A549 (cell line): Measurements from ENCODE around the gene PKIG. TPM values are rescaled to one million over a fixed set of nuclear protein-coding genes. Genes with fewer than 3 reads are reported as not detected.
A peak's percentile ranks its signal among the peaks of the same experiment; 100 is the strongest.

Experiments used
- ATAC-seq, 2 experiments: fragments of 200-7000 bp in 1 of 2; fragments of >200 bp in 1 of 2; cut with Nextera tagmentation in 1 of 2; cut with Tn5 transposase in 1 of 2; 3 replicates each; pipeline versions ENCODE4 v1.8.0 to v1.9.1; 2018 to 2020; ENCODE audit warnings: mild to moderate bottlenecking in 1 of 2, moderate library complexity in 1 of 2
- CTCF ChIA-PET: fragments of 300-600 bp; sonication (Branson Sonifier 250); formaldehyde crosslinking; extraction: SDS; loops from one replicate; lab custom pipeline; 2021; ENCODE audit warnings: antibody characterized with exemption, inconsistent platforms; lab: Yijun Ruan, JAX
- POLR2A ChIA-PET: fragments of 350-600 bp; formaldehyde crosslinking; extraction: SDS; loops from one replicate; lab custom pipeline; 2021; ENCODE audit warnings: antibody characterized with exemption, inconsistent platforms; lab: Yijun Ruan, JAX
- DNase-seq, 2 experiments: peaks; one replicate each; pipeline versions ENCODE4 v3.0.0 to v3.0.0-alpha.2; 2011 to 2016; ENCODE audit warnings: low read depth in 1 of 2, low spot score in 1 of 2
- FAIRE-seq: peaks from 2 replicates; lab custom pipeline; 2011; peaks lifted over from hg19 to GRCh38; lab: Jason Lieb, UNC
- H3K27ac ChIP-seq, 2 experiments: fragments of >200 bp; sonication (Bioruptor Twin); formaldehyde crosslinking; 3 replicates each; pipeline ENCODE4 v1.5.1; 2016 to 2017
- H3K4me1 ChIP-seq: fragments of >200 bp; sonication (Bioruptor Twin); formaldehyde crosslinking; 3 replicates; pipeline ENCODE4 v1.6.1; 2016
- H3K4me2 ChIP-seq: fragments of >200 bp; sonication (Bioruptor Twin); formaldehyde crosslinking; 3 replicates; pipeline ENCODE4 v1.6.1; 2016
- H3K4me3 ChIP-seq: fragments of >200 bp; sonication (Bioruptor Twin); formaldehyde crosslinking; 3 replicates; pipeline ENCODE4 v1.5.1; 2016
- H3K9me3 ChIP-seq: fragments of >200 bp; sonication (Bioruptor Twin); formaldehyde crosslinking; 3 replicates; pipeline ENCODE4 v1.6.1; 2016
- BCL3 ChIP-seq: fragments of >200 bp; sonication (Bioruptor Twin); formaldehyde crosslinking; IDR thresholded peaks from 3 replicates; pipeline ENCODE4 v1.6.1; 2016
- BHLHE40 ChIP-seq: IDR thresholded peaks from 2 replicates; pipeline ENCODE4 v1.6.1; 2012; ENCODE audit warnings: low read depth, low read length, inconsistent platforms
- CBX2 ChIP-seq: fragments of 200-600 bp; sonication (generic); IDR thresholded peaks from 2 replicates; pipeline ENCODE4 v1.6.1; 2016; ENCODE audit warnings: low read depth, mild to moderate bottlenecking, borderline replicate concordance
- CHD2 ChIP-seq: fragments of 150-350 bp; IDR thresholded peaks from 2 replicates; pipeline ENCODE4 v1.6.1; 2014; ENCODE audit warnings: low read length; ENCODE audit not compliant: partially characterized antibody
- EHMT2 ChIP-seq: fragments of 200-600 bp; sonication (generic); IDR thresholded peaks from 2 replicates; pipeline ENCODE4 v1.6.1; 2016; ENCODE audit warnings: antibody characterized with exemption, low read depth, mild to moderate bottlenecking, moderate library complexity
- ELK1 ChIP-seq: fragments of 150-350 bp; IDR thresholded peaks from 2 replicates; pipeline ENCODE4 v1.6.1; 2014; ENCODE audit warnings: low read depth, mild to moderate bottlenecking, low read length
- EP300 ChIP-seq, 2 experiments: fragments of >200 bp; sonication (Bioruptor Twin); formaldehyde crosslinking; IDR thresholded peaks; 2 replicates in 1 of 2; 3 replicates in 1 of 2; pipeline ENCODE4 v1.6.1; 2016 to 2017
- ESRRA ChIP-seq: fragments of 150-350 bp; IDR thresholded peaks from 2 replicates; pipeline ENCODE4 v1.6.1; 2014; ENCODE audit warnings: mild to moderate bottlenecking, low read length, borderline replicate concordance
- FOSL2 ChIP-seq, 2 experiments: fragments of 450-650 bp in 1 of 2; fragments of >200 bp in 1 of 2; sonication (Bioruptor Twin) in 1 of 2; formaldehyde crosslinking; IDR thresholded peaks; 2 replicates each; pipeline versions ENCODE4 v1.5.0 to v1.6.1; 2016 to 2020; ENCODE audit warnings: mild to moderate bottlenecking in 1 of 2, moderate library complexity in 1 of 2
- FOXS1 ChIP-seq: fragments of 250-450 bp; sonication (Bioruptor Pico); IDR thresholded peaks from 2 replicates; pipeline ENCODE4 v1.5.0; 2020; ENCODE audit warnings: mild to moderate bottlenecking, moderate library complexity
- GATA3 ChIP-seq: IDR thresholded peaks from 2 replicates; pipeline ENCODE4 v1.6.1; 2012; ENCODE audit warnings: borderline replicate concordance
- HDAC2 ChIP-seq: fragments of 200-600 bp; sonication (generic); IDR thresholded peaks from 2 replicates; pipeline ENCODE4 v1.6.1; 2016
- HOXA7 ChIP-seq: fragments of 250-450 bp; sonication (Bioruptor Pico); IDR thresholded peaks from 2 replicates; pipeline ENCODE4 v1.5.0; 2020; ENCODE audit warnings: mild to moderate bottlenecking, moderate library complexity
- MAX ChIP-seq: IDR thresholded peaks from 2 replicates; pipeline ENCODE4 v1.6.1; 2012
- MYC ChIP-seq: IDR thresholded peaks from 2 replicates; pipeline ENCODE4 v1.6.1; 2012; ENCODE audit warnings: mild to moderate bottlenecking, inconsistent platforms, low read length, improper control_type of control experiment, borderline replicate concordance
- NFE2L2 ChIP-seq: fragments of 150-350 bp; conservative IDR thresholded peaks from 2 replicates; pipeline ENCODE4 v1.6.1; 2014; ENCODE audit warnings: low read length
- NPAS2 ChIP-seq: fragments of 250-450 bp; sonication (Bioruptor Pico); IDR thresholded peaks from 2 replicates; pipeline ENCODE4 v1.8.0; 2022; ENCODE audit warnings: mild to moderate bottlenecking, moderate library complexity, borderline replicate concordance
- NR3C1 ChIP-seq: fragments of >200 bp; sonication (Bioruptor Twin); formaldehyde crosslinking; IDR thresholded peaks from 3 replicates; pipeline ENCODE4 v1.6.1; 2017
- POLR2A ChIP-seq: IDR thresholded peaks from 2 replicates; pipeline ENCODE4 v1.6.1; 2012; ENCODE audit warnings: mild to moderate bottlenecking, low read length
- RAD21 ChIP-seq, 2 experiments: fragments of >200 bp in 1 of 2; sonication (Bioruptor Twin) in 1 of 2; formaldehyde crosslinking in 1 of 2; IDR thresholded peaks in 1 of 2; conservative IDR thresholded peaks in 1 of 2; 2 replicates in 1 of 2; 3 replicates in 1 of 2; pipeline ENCODE4 v1.6.1; 2012 to 2018; ENCODE audit warnings: inconsistent platforms in 1 of 2
- RNF2 ChIP-seq: fragments of 200-600 bp; sonication (generic); IDR thresholded peaks from 2 replicates; pipeline ENCODE4 v1.6.1; 2016; ENCODE audit warnings: low read depth, mild to moderate bottlenecking, antibody characterized with exemption, moderate library complexity, borderline replicate concordance
- TFCP2L1 ChIP-seq: fragments of 250-450 bp; sonication (Bioruptor Pico); IDR thresholded peaks from 2 replicates; pipeline ENCODE4 v1.5.0; 2021; ENCODE audit warnings: mild to moderate bottlenecking
- TP53 ChIP-seq: fragments of 250-450 bp; sonication (Bioruptor Pico); IDR thresholded peaks from 2 replicates; pipeline ENCODE4 v1.5.0; 2021; ENCODE audit warnings: mild to moderate bottlenecking, moderate library complexity
- ZFP36 ChIP-seq: fragments of 450-650 bp; IDR thresholded peaks from 2 replicates; pipeline ENCODE4 v1.6.1; 2014; ENCODE audit warnings: borderline replicate concordance; ENCODE audit not compliant: partially characterized antibody
- ZNF302 ChIP-seq: fragments of 250-450 bp; sonication (Bioruptor Pico); IDR thresholded peaks from 2 replicates; pipeline ENCODE4 v1.9.0; 2021; ENCODE audit warnings: inconsistent platforms, mild to moderate bottlenecking, moderate library complexity
- WGBS: methylation state at CpG from one replicate; pipeline ENCODE4 v1.1.6; 2017; ENCODE audit errors: missing lambda C conversion rate; 5-methylcytosine and 5-hydroxymethylcytosine counted together
- polyA minus RNA-seq: library from RNA; depleted of rRNA, polyadenylated mRNA; stranded (reverse); fragments of >200 nt; gene quantifications from 2 replicates; pipeline ENCODE4 v1.2.3, GENCODE V29; 2011; rRNA and poly(A)+ RNA removed
- polyA plus RNA-seq, 4 experiments: library from polyadenylated mRNA; depleted of rRNA in 3 of 4; stranded (reverse); fragments of >200 nt; fragmentation: RNase III in 1 of 4; extraction: RNeasy Plus Mini Kit Qiagen cat#74134 plus additional on column Dnase treatment in 1 of 4; gene quantifications; 2 replicates in 3 of 4; 3 replicates in 1 of 4; pipeline ENCODE4 v1.2.3, GENCODE V29; 2011 to 2017
- TF ChIP-seq, protein P1 (sequence below): fragments of 200-600 bp; sonication (generic); IDR thresholded peaks from 2 replicates; pipeline ENCODE4 v1.6.1; 2016; ENCODE audit warnings: antibody characterized with exemption, mild to moderate bottlenecking, moderate library complexity
- TF ChIP-seq, protein P2 (sequence below): IDR thresholded peaks from 2 replicates; pipeline ENCODE4 v1.6.1; 2012

Gene PKIG
- 27.0 and 31.1 TPM in 2 replicates for polyA plus RNA-seq (2011; rRNA removed)
- polyA plus RNA-seq (2012; cell fraction: cytosol; rRNA removed), result 34.3 and 35.9 TPM in 2 replicates
- polyA plus RNA-seq (2012; cell fraction: nucleus; rRNA removed), result 16.3 and 17.5 TPM in 2 replicates
- polyA plus RNA-seq (2017; fragmentation: RNase III; extraction: RNeasy Plus Mini Kit Qiagen cat#74134 plus additional on column Dnase treatment), result 22.6 to 24.1 TPM (median 24.0 TPM) in 3 replicates
- polyA minus RNA-seq, result 17.5 and 21.1 TPM in 2 replicates

GRCh38 chr20:44582311-44583025, at the start of gene PKIG:
Gene PKIG, plus strand, starts transcription at chr20:44582579. Its CDS starts 31,978 bp downstream, at chr20:44614557.
- POLR2A ChIA-PET, result no interaction called here
- FAIRE-seq (no peak), ATAC-seq (no peak)
- TF ChIP-seq ZNF302 (CRISPR knock-in tag) (no peak), EP300 (IDR thresholded peaks at IDR 0.05) (no peak), ELK1 (no peak), NFE2L2 (no peak), HDAC2 (no peak), POLR2A (no peak), FOXS1 (CRISPR knock-in tag) (no peak), MAX (no peak), HOXA7 (CRISPR knock-in tag) (no peak), ZFP36 (no peak), CBX2 (no peak), NR3C1 (no peak), RNF2 (no peak), CHD2 (no peak), BHLHE40 (no peak)
- TF ChIP-seq, protein P1, sequence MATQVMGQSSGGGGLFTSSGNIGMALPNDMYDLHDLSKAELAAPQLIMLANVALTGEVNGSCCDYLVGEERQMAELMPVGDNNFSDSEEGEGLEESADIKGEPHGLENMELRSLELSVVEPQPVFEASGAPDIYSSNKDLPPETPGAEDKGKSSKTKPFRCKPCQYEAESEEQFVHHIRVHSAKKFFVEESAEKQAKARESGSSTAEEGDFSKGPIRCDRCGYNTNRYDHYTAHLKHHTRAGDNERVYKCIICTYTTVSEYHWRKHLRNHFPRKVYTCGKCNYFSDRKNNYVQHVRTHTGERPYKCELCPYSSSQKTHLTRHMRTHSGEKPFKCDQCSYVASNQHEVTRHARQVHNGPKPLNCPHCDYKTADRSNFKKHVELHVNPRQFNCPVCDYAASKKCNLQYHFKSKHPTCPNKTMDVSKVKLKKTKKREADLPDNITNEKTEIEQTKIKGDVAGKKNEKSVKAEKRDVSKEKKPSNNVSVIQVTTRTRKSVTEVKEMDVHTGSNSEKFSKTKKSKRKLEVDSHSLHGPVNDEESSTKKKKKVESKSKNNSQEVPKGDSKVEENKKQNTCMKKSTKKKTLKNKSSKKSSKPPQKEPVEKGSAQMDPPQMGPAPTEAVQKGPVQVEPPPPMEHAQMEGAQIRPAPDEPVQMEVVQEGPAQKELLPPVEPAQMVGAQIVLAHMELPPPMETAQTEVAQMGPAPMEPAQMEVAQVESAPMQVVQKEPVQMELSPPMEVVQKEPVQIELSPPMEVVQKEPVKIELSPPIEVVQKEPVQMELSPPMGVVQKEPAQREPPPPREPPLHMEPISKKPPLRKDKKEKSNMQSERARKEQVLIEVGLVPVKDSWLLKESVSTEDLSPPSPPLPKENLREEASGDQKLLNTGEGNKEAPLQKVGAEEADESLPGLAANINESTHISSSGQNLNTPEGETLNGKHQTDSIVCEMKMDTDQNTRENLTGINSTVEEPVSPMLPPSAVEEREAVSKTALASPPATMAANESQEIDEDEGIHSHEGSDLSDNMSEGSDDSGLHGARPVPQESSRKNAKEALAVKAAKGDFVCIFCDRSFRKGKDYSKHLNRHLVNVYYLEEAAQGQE, result no peak
- TF ChIP-seq, all 56 proteins: peak for 0
- Histone ChIP-seq H3K4me1 (no peaks in the 10 kb centered on the region), H3K27ac (no peak within 1 kb of the TSS), H3K4me2 (no peak within 1 kb of the TSS), H3K9me3 (no peaks in the 10 kb centered on the region), H3K4me3 (no peak within 1 kb of the TSS)
- DNase-seq, result no peak
- WGBS, result 86% methylated on average over 6 of the region's 6 CpGs
- CTCF ChIA-PET, result interaction anchor here (0.6 to 1.0 kb wide), 4 partner anchors 24 to 195 kb away, joined by 3 to 4 read pairs (median 4); no protein-coding TSS in a partner anchor

DNA sequence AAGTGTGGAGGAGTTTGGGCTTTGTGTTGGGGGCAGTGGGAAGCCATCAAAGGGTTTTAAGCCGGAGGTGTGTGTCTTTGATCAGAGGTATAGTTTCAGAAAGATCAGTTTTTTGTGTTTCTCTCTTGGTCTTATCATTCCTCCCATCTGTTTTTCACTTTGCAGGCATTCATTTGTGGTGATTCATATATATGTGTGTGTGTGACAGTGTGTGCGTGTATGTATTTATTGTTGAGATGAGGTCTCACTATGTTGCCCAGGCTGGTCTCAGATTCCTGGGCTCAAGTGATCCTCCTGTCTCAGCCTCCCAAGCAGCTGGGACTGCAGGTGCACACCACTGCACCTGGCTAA, 49.4 kb upstream of the PKIG start:
- DNase-seq (no peak), FAIRE-seq (no peak), ATAC-seq (no peak)
- ChIA-PET POLR2A (interaction anchor here (0.7 kb wide), 1 partner anchor 248 kb away, joined by 4 read pairs; no protein-coding TSS in a partner anchor), CTCF (interaction anchor here (1.0 to 5.7 kb wide), 3 partner anchors 9 to 77 kb away, joined by 3 to 35 read pairs (median 4); no protein-coding TSS in a partner anchor)
- Histone ChIP-seq H3K27ac (peak overlapping the region; percentile 82 to 91; a peak in 3 of 6 replicates), H3K4me1 (peaks cover 19% of the 10 kb centered on the region; the same call in 2 of the 3 replicates), H3K9me3 (no peaks in the 10 kb centered on the region), H3K4me2 (peak overlapping the region; percentile 77), H3K4me3 (no peak overlapping the region; the same call in 2 of the 3 replicates)
- 80% methylated on average over 2 of the region's 2 CpGs for WGBS
- TF ChIP-seq TFCP2L1 (CRISPR knock-in tag), result no peak
- no peak for TF ChIP-seq MYC
- no peak for TF ChIP-seq FOSL2 (IDR thresholded peaks at IDR 0.05)
- 0 out of 2 replicates have a peak, but pooled peaks have one; percentile 8 for TF ChIP-seq FOSL2 (CRISPR knock-in tag; IDR thresholded peaks at IDR 0.05)
- no peak for TF ChIP-seq EHMT2
- TF ChIP-seq TP53, result no peak
- peak; percentile 35; the same call in 1 of the 2 replicates for TF ChIP-seq GATA3
- TF ChIP-seq NPAS2 (CRISPR knock-in tag), result no peak
- no peak for TF ChIP-seq RAD21 (conservative IDR thresholded peaks at IDR 0.05 in 1 of 2, IDR thresholded peaks at IDR 0.05 in 1 of 2)
- TF ChIP-seq, protein P2, sequence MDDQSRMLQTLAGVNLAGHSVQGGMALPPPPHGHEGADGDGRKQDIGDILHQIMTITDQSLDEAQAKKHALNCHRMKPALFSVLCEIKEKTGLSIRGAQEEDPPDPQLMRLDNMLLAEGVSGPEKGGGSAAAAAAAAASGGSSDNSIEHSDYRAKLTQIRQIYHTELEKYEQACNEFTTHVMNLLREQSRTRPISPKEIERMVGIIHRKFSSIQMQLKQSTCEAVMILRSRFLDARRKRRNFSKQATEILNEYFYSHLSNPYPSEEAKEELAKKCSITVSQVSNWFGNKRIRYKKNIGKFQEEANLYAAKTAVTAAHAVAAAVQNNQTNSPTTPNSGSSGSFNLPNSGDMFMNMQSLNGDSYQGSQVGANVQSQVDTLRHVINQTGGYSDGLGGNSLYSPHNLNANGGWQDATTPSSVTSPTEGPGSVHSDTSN, result no peak
- no peak for TF ChIP-seq BCL3
- TF ChIP-seq ESRRA, result no peak
